Measurements from ENCODE around the gene MTCL3.

The MTCL3 gene

GRCh38 chr6:127514773-127515227, 4.3 kb downstream of the MTCL3 start:
- peak in 3 of 5 experiments; percentile 14 to 85 (median 38) for DNase-seq

GRCh38 chr6:127514179-127514772, 4.9 kb downstream of the MTCL3 start:
- DNase-seq, result no peak

- no peak for DNase-seq
These were observed 5.7 kb downstream of the MTCL3 start for GRCh38 chr6:127513425-127513824.

- no peak for DNase-seq
These were observed 8.3 kb downstream of the MTCL3 start for GRCh38 chr6:127510876-127511275.

- DNase-seq, result no peak
These were observed 12.2 kb downstream of the MTCL3 start for GRCh38 chr6:127506894-127507293.

GRCh38 chr6:127503022-127503421, 16.1 kb downstream of the MTCL3 start:
- DNase-seq, result no peak

GRCh38 chr6:127497410-127497809, 21.7 kb downstream of the MTCL3 start:
- no peak for DNase-seq

- no peak for DNase-seq
These were observed 22.7 kb downstream of the MTCL3 start for GRCh38 chr6:127496471-127496870.

- peak in 1 of 5 experiments; percentile 45 for DNase-seq
These were observed 24.8 kb downstream of the MTCL3 start for GRCh38 chr6:127494240-127494767.

GRCh38 chr6:127489248-127489647, 29.9 kb downstream of the MTCL3 start:
- DNase-seq, result no peak

GRCh38 chr6:127486934-127487333, 32.2 kb downstream of the MTCL3 start:
- no peak for DNase-seq

GRCh38 chr6:127484212-127484863, 34.8 kb downstream of the MTCL3 start:
- peak in 1 of 5 experiments; percentile 80 for DNase-seq

GRCh38 chr6:127483399-127484055, 35.6 kb downstream of the MTCL3 start:
- DNase-seq, result no peak

GRCh38 chr6:127482325-127482724, 36.8 kb downstream of the MTCL3 start:
- DNase-seq, result no peak

- DNase-seq, result no peak
These were observed 37.5 kb downstream of the MTCL3 start for GRCh38 chr6:127481628-127482027.

GRCh38 chr6:127481111-127481510, 38.0 kb downstream of the MTCL3 start:
- no peak for DNase-seq

GRCh38 chr6:127477658-127478057, 41.5 kb downstream of the MTCL3 start:
- no peak for DNase-seq

- DNase-seq, result no peak
These were observed 43.3 kb downstream of the MTCL3 start for GRCh38 chr6:127475823-127476176.

GRCh38 chr6:127475135-127475822, 43.9 kb downstream of the MTCL3 start:
- DNase-seq, result no peak

- DNase-seq, result no peak
These were observed 47.5 kb downstream of the MTCL3 start for GRCh38 chr6:127471379-127472255.

GRCh38 chr6:127468936-127469335, 50.2 kb downstream of the MTCL3 start:
- DNase-seq, result no peak

GRCh38 chr6:127466416-127466815, 52.7 kb downstream of the MTCL3 start:
- no peak for DNase-seq

All from T-helper 2 cell (primary cell).